T47D (cell line): ENCODE results near the gene VTI1A.

ENCODE experiments used
- DNase-seq, 2 experiments: peaks; one replicate each; pipeline versions ENCODE4 v3.0.0 to v3.0.0-alpha.2; 2011 to 2012; ENCODE audit warnings: low read depth in 1 of 2, low spot score in 1 of 2
- JUND ChIP-seq: IDR thresholded peaks from 2 replicates; pipeline ENCODE4 v1.6.1; 2012; ENCODE audit warnings: low read depth
- in situ Hi-C: cut with HindIII; loops from 2 replicates; pipeline ENCODE4 v1.10.0; 2016; ENCODE audit warnings: low sequenced_read_pairs, low pct_unique_long_range_greater_than_20kb

Gene VTI1A

GRCh38 chr10:112817981-112818777, 371.2 kb downstream of the VTI1A start:
- in situ Hi-C loops = no loop called here
- DNase-seq = no peak
- TF ChIP-seq JUND = no peak

GRCh38 chr10:112819231-112819630, 372.2 kb downstream of the VTI1A start:
- DNase-seq = no peak
- TF ChIP-seq JUND = no peak
- in situ Hi-C loops = no loop called here

DNA sequence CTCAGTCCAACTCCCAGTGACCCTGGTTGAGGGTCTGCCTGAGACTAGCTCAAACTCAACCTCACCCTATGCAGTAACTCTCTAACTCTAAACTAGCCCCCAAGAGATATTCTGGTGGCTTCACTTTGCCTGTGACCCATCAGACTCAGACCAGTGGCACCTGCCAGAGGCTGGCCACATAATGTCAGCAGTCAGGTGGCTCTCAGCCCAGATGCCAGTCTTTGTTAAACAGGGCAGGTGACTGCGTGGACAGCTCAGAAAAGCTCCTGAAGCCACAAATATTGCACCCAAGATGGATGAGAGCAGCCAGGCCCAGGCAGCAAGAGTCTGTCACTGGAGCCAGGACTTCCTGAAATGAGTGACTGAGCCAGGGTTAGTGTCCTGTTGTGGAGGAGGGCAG, 373.3 kb downstream of the VTI1A start:
- TF ChIP-seq JUND = no peak
- in situ Hi-C loops = no loop called here
- no peak for DNase-seq

- in situ Hi-C loops = no loop called here
- DNase-seq = no peak
- TF ChIP-seq JUND = no peak
These were observed 374.0 kb downstream of the VTI1A start for GRCh38 chr10:112821038-112821437.

DNA sequence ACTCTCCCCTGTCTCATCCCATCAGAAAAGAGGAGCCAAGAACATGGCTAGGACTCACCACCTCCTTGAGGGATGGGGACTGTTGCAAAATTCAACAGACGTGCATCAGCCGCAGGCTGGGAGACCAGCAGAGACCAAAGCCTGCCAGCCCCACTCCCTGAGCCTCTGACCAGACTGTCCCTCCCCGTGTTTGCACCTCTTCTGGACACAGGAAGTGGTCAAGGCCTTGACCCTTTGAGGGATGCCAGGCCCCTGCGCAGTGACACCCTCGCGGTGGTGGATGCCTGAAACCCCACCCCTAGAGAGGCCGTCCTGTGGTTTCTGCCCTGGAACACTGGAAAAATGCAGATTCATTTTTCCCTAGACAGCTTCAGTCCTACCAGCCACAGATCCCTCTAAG, 374.6 kb downstream of the VTI1A start:
- no peak for TF ChIP-seq JUND
- no peak for DNase-seq
- in situ Hi-C loops = no loop called here

- TF ChIP-seq JUND = no peak
- no peak for DNase-seq
- in situ Hi-C loops = no loop called here
These were observed 376.0 kb downstream of the VTI1A start for GRCh38 chr10:112823007-112823406.

GRCh38 chr10:112823604-112824003, 376.6 kb downstream of the VTI1A start:
- no peak for TF ChIP-seq JUND
- DNase-seq = no peak
- in situ Hi-C loops = no loop called here

DNA sequence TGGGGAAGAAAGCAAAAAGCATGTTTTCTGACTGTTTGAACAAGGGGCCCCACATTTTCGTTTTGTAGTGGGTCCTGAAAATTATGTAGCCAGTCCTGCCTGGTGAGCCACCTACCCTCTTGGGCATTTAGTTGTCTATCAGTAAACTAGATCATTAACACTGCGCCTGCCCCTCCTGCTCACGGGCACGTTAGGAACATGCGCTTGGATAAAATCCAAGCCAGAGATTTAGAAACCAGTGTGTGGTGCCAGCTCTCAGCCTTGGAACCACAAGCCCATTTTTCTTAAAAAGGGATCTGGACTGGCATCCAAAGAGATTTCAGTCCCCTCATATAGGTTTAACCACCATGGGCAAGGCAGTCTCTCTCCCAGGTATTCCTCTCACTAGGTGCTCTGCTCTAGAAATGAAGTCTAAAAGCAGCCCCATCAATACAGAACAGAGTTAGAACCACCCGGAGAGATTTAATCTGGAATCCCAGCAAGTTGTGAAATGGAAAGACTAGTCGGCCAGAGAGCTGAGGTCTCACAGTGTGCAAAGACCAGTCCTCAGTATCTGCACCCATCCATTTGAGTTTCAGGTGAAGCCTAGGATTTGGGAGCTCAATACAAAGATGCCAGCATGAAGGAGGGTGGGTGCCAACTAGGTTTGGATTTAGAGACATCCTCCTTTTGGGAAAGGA, 379.1 kb downstream of the VTI1A start:
- no peak for TF ChIP-seq JUND
- in situ Hi-C loops = no loop called here
- no peak for DNase-seq

DNA sequence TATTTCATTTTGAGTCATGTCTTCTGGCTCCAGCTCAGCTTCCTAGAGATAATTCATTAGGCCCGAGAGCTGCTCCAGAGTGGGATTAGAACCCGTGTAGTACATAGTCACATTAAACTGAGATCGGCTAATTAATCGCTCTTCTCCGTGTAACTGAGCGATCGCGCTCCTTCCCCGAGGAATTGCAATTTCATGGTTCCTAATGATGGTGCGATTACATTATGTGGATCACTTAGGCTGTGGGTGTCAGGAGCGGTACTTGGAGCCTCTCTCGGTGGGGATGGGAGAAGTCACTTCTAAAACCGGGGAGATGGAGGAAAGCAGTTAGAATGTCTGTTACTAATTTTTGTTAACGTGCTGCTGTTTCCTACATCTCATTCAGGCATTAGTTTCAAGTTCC, 380.1 kb downstream of the VTI1A start:
- no peak for DNase-seq
- in situ Hi-C loops = no loop called here
- TF ChIP-seq JUND = no peak

DNA sequence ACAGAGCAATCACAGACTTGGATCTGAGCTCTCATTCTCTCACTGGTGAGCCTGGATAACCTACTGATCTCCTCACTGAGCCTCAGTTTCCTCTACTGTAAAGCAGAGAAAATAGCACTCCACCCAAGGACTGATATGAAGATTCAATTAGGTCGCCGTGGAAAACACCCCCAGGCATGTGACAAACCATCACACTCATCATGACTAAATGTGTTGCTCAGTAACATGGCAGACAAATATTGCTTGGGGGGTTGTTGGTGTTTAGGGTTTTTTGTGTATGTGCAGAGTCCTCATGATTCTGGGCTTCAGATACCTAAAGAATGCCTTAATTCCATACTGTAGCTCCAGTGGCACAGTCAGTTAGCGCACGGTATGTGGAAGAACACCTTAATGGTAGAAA, 380.9 kb downstream of the VTI1A start:
- no peak for DNase-seq
- in situ Hi-C loops = no loop called here
- no peak for TF ChIP-seq JUND

DNA sequence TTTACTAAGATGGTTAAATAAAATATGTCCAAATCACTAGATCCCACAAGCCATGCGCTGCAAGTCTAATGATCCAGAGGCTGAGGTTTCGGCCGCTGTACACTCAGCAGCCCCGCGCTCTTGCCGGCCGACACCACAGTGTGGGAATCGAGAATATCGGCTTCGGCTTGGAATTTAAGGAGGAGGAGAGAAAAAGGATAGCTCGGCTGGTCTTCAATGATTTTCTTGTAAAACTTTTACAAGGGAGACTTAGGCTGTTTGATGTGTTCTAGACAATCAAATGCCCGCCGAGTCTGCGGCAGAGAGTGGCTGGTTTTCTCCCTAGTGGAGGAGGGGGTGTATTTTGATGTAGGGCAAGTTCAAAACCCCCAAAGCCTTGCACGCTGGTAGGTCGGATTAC, 384.8 kb downstream of the VTI1A start:
- DNase-seq = no peak
- in situ Hi-C loops = no loop called here
- no peak for TF ChIP-seq JUND

GRCh38 chr10:112832361-112832878, 385.4 kb downstream of the VTI1A start:
- in situ Hi-C loops = no loop called here
- TF ChIP-seq JUND = no peak
- DNase-seq = no peak

DNA sequence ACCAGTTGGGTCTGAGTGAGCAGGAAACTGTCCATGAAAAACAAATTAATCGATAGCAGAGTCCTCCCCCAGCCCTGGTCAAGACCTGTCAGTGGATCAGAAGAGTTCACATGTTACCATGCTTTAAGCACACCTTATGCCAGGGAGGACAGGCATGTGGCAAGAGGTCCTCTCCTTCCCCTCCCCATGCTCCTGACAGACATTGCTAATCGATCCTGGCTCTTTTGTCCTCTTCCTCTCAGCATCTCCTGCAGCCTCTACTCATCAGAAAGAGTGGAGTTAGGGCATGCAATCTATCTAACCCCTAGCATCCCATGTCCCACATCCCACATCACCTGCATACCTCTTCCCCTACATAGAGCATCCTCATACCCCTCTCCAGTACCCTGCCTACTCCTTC, 385.9 kb downstream of the VTI1A start:
- no peak for TF ChIP-seq JUND
- in situ Hi-C loops = no loop called here
- no peak for DNase-seq
